Liver (tissue), 9 donors: ENCODE results near the gene SH3D19. TPM values are rescaled to one million over a fixed set of nuclear protein-coding genes. Genes with fewer than 3 reads are reported as not detected.
A peak's percentile ranks its signal among the peaks of the same experiment; 100 is the strongest.

Experiments
- DNase-seq: peaks from one replicate; pipeline ENCODE4 v3.0.0-alpha.2; 2017; ENCODE audit warnings: low spot score
- H3K27ac ChIP-seq, 2 donors: one replicate each; pipeline ENCODE4 v1.7.0; 2013; ENCODE audit warnings: inconsistent platforms in 2 of 2, low read length in 2 of 2, control low read depth in 1 of 2, low read depth in 1 of 2, mild to moderate bottlenecking in 1 of 2
- H3K27me3 ChIP-seq, 4 donors: one replicate each; pipeline versions ENCODE4 v1.6.1 to v1.7.0; 2013; ENCODE audit warnings: low read length in 3 of 4, inconsistent platforms in 1 of 4, mild to moderate bottlenecking in 1 of 4, moderate library complexity in 1 of 4; ENCODE audit not compliant: control insufficient read depth in 4 of 4, insufficient read depth in 4 of 4
- H3K36me3 ChIP-seq, 4 donors: one replicate each; pipeline versions ENCODE4 v1.6.1 to v1.7.0; 2013; ENCODE audit warnings: low read length in 3 of 4, mild to moderate bottlenecking in 3 of 4, low read depth in 1 of 4, moderate library complexity in 1 of 4; ENCODE audit not compliant: control insufficient read depth in 4 of 4, insufficient read depth in 3 of 4
- H3K4me1 ChIP-seq, 4 donors: one replicate each; pipeline versions ENCODE4 v1.6.1 to v1.7.0; 2013; ENCODE audit warnings: low read length in 3 of 4, mild to moderate bottlenecking in 3 of 4, moderate library complexity in 1 of 4; ENCODE audit not compliant: control insufficient read depth in 4 of 4, insufficient read depth in 4 of 4
- H3K4me3 ChIP-seq, 3 donors: one replicate each; pipeline versions ENCODE4 v1.6.1 to v1.7.0; 2013; ENCODE audit warnings: low read length in 3 of 3, control low read depth in 1 of 3, low read depth in 1 of 3, mild to moderate bottlenecking in 1 of 3
- H3K9ac ChIP-seq, 2 donors: one replicate each; pipeline ENCODE4 v1.7.0; 2013; ENCODE audit warnings: low read length in 2 of 2, mild to moderate bottlenecking in 2 of 2, moderate library complexity in 2 of 2, control low read depth in 1 of 2, low read depth in 1 of 2
- H3K9me3 ChIP-seq, 4 donors: one replicate each; pipeline versions ENCODE4 v1.6.1 to v1.7.0; 2013; ENCODE audit warnings: low read length in 3 of 4; ENCODE audit not compliant: control insufficient read depth in 4 of 4
- ATF3 ChIP-seq: IDR thresholded peaks from 2 replicates; pipeline ENCODE4 v1.6.1; 2016; ENCODE audit warnings: antibody characterized with exemption
- CTCF ChIP-seq: fragments of 150-350 bp; IDR thresholded peaks from 2 replicates; pipeline ENCODE4 v1.5.1; 2017; ENCODE audit warnings: improper control_type of control experiment, low read depth, low read length; ENCODE audit not compliant: missing input control
- EGR1 ChIP-seq, 2 donors: IDR thresholded peaks; 2 replicates each; pipeline ENCODE4 v1.6.1; 2016 to 2018; ENCODE audit warnings: antibody characterized with exemption in 2 of 2, low read depth in 2 of 2
- FOXA1 ChIP-seq: IDR thresholded peaks from 2 replicates; pipeline ENCODE4 v1.6.1; 2016; ENCODE audit warnings: antibody characterized with exemption
- FOXA2 ChIP-seq: IDR thresholded peaks from 2 replicates; pipeline ENCODE4 v1.6.1; 2016; ENCODE audit warnings: antibody characterized with exemption
- GABPA ChIP-seq, 2 donors: IDR thresholded peaks in 1 of 2; conservative IDR thresholded peaks in 1 of 2; 2 replicates each; pipeline ENCODE4 v1.6.1; 2016; ENCODE audit warnings: antibody characterized with exemption in 2 of 2, mild to moderate bottlenecking in 1 of 2, moderate library complexity in 1 of 2
- HNF4A ChIP-seq, 2 donors: conservative IDR thresholded peaks; 2 replicates each; pipeline ENCODE4 v1.6.1; 2016; ENCODE audit warnings: antibody characterized with exemption in 2 of 2, mild to moderate bottlenecking in 2 of 2
- JUND ChIP-seq, 2 donors: IDR thresholded peaks; 2 replicates each; pipeline ENCODE4 v1.6.1; 2016; ENCODE audit warnings: antibody characterized with exemption in 2 of 2
- MAX ChIP-seq: IDR thresholded peaks from 2 replicates; pipeline ENCODE4 v1.6.1; 2016; ENCODE audit warnings: antibody characterized with exemption
- NR2F2 ChIP-seq: IDR thresholded peaks from 2 replicates; pipeline ENCODE4 v1.6.1; 2016; ENCODE audit warnings: antibody characterized with exemption
- RAD21 ChIP-seq, 2 donors: IDR thresholded peaks; 2 replicates each; pipeline ENCODE4 v1.6.1; 2016; ENCODE audit warnings: antibody characterized with exemption in 2 of 2, mild to moderate bottlenecking in 2 of 2
- RXRA ChIP-seq, 2 donors: IDR thresholded peaks; 2 replicates each; pipeline ENCODE4 v1.6.1; 2017 to 2018; ENCODE audit warnings: antibody characterized with exemption in 2 of 2, mild to moderate bottlenecking in 1 of 2
- SP1 ChIP-seq: IDR thresholded peaks from 2 replicates; pipeline ENCODE4 v1.6.1; 2018; ENCODE audit warnings: antibody characterized with exemption, mild to moderate bottlenecking
- TAF1 ChIP-seq: conservative IDR thresholded peaks from 2 replicates; pipeline ENCODE4 v1.6.1; 2016; ENCODE audit warnings: antibody characterized with exemption, mild to moderate bottlenecking
- YY1 ChIP-seq: IDR thresholded peaks from 2 replicates; pipeline ENCODE4 v1.6.1; 2016; ENCODE audit warnings: antibody characterized with exemption, mild to moderate bottlenecking
- ZBTB33 ChIP-seq: IDR thresholded peaks from 2 replicates; pipeline ENCODE4 v1.6.1; 2016; ENCODE audit warnings: antibody characterized with exemption
- WGBS: extraction: QIAGEN DNeasy Blood & Tissue Kit; methylation state at CpG from one replicate; pipeline ENCODE4 v1.1.7; 2013; 5-methylcytosine and 5-hydroxymethylcytosine counted together
- polyA plus RNA-seq, 2 donors: library from polyadenylated mRNA; stranded (reverse) in 1 of 2; unstranded in 1 of 2; fragments of 200-250 nt in 1 of 2; fragments of >200 nt in 1 of 2; fragmentation: Nextera tagmentation in 1 of 2; extraction: Ambion mirVana in 1 of 2; gene quantifications; one replicate each; pipeline versions ENCODE4 v1.2.1 to v1.2.3, GENCODE V29; 2013 to 2015
- total RNA-seq, 2 donors: library from RNA; depleted of rRNA; stranded (reverse); fragments of >200 nt; gene quantifications; one replicate each; pipeline ENCODE4 v1.2.3, GENCODE V29; 2014
- donor health status: healthy.
- donor health status: healthy.
- donor health status: healthy.
- donor health status: healthy.
- donor health status: healthy.

The SH3D19 gene
- total and polyA plus RNA-seq, 4 donors: 11.0 to 22.2 (median 17.1) TPM

- 61% methylated on average over 2 of the region's 2 CpGs for WGBS
- peak; percentile 19 for TF ChIP-seq YY1
- TF ChIP-seq RXRA (IDR thresholded peaks at IDR 0.05): peak in 1 of 2 donors; percentile 33
- TF ChIP-seq JUND (IDR thresholded peaks at IDR 0.05): peak in 1 of 2 donors; percentile 80
- TF ChIP-seq HNF4A (conservative IDR thresholded peaks at IDR 0.05): peak in 1 of 2 donors; percentile 0
- no peak for TF ChIP-seq FOXA2
- Histone ChIP-seq H3K27ac (peak overlapping the region; percentile 59 to 69), H3K4me3 (no peak overlapping the region), H3K9me3 (no peaks in the 10 kb centered on the region), H3K4me1 (peaks cover 4 to 30% (median 15%) of the 10 kb centered on the region in 4 donors), H3K27me3 (no peaks in the 10 kb centered on the region), H3K36me3 (no peaks in the 10 kb centered on the region), H3K9ac (no peak overlapping the region)
- no peak for DNase-seq
Observed at GRCh38 chr4:151315212-151315886, 10.1 kb downstream of the SH3D19 start.

- Histone ChIP-seq H3K27me3 (no peaks in the 10 kb centered on the region), H3K9ac (no peak overlapping the region), H3K36me3 (no peaks in the 10 kb centered on the region), H3K27ac (peak overlapping the region; percentile 16 to 69), H3K9me3 (no peaks in the 10 kb centered on the region), H3K4me1 (peaks cover 4 to 30% (median 15%) of the 10 kb centered on the region in 4 donors), H3K4me3 (no peak overlapping the region)
- TF ChIP-seq SP1 (no peak), CTCF (no peak), RAD21 (IDR thresholded peaks at IDR 0.05) (no peak), NR2F2 (no peak), EGR1 (IDR thresholded peaks at IDR 0.05; ENCODE audit: low read depth in 2 of 2) (no peak), FOXA2 (no peak), ZBTB33 (no peak), TAF1 (no peak), RXRA (IDR thresholded peaks at IDR 0.05) (no peak), HNF4A (conservative IDR thresholded peaks at IDR 0.05) (no peak), YY1 (no peak), MAX (no peak), ATF3 (no peak), GABPA (IDR thresholded peaks at IDR 0.05 in 1 of 2, conservative IDR thresholded peaks at IDR 0.05 in 1 of 2) (no peak), FOXA1 (no peak)
- DNase-seq: no peak
- 78% methylated on average over 1 of the region's 1 CpG for WGBS
Observed at GRCh38 chr4:151314479-151314878, 10.9 kb downstream of the SH3D19 start.
